ENCODE data around the gene GREM2. TPM values are rescaled to one million over a fixed set of nuclear protein-coding genes. Genes with fewer than 3 reads are reported as not detected.

The GREM2 gene
- total and polyA plus RNA-seq, 10 of the 15 experiments (the other 5 are each of a cell fraction or from before 2014, with no cell fraction given): not detected

- intact Hi-C loops (cut with micrococcal nuclease; ENCODE audit: unreplicated experiment) (no loop called here), in situ Hi-C loops (cut with MboI) (no loop called here)
- WGBS (ENCODE audit: insufficient coverage, insufficient replicate concordance, low lambda C conversion rate, missing lambda C conversion rate): 13% methylated on average over 6 of the region's 6 CpGs
- FAIRE-seq (no peak), DNase-seq (ENCODE audit: low read depth, low spot score) (no peak), ATAC-seq (no peak)
- Histone ChIP-seq H3K4me3 (no peak overlapping the region), H2AFZ (ENCODE audit: control insufficient read depth, low read depth, low read length) (no peak overlapping the region), H3K4me2 (ENCODE audit: control insufficient read depth, insufficient read depth) (no peak overlapping the region), H3K4me1 (ENCODE audit: control insufficient read depth, insufficient read depth, low read length) (no peaks in the 10 kb centered on the region), H3K9ac (ENCODE audit: control insufficient read depth, insufficient read depth, low read length) (no peak overlapping the region), H3K27me3 (replicated peaks in 1 of 2; ENCODE audit: control insufficient read depth in 2 of 2, insufficient read depth in 2 of 2, low read length in 1 of 2) (no peaks in the 10 kb centered on the region), H3K27ac (ENCODE audit: control insufficient read depth, insufficient read depth) (no peak overlapping the region), H3K79me2 (ENCODE audit: control insufficient read depth, insufficient read depth, low read length) (no peaks in the 10 kb centered on the region), H3K36me3 (ENCODE audit: control insufficient read depth in 2 of 2, insufficient read depth in 2 of 2, low read length in 1 of 2) (no peaks in the 10 kb centered on the region), H4K20me1 (ENCODE audit: control insufficient read depth, insufficient read depth) (no peaks in the 10 kb centered on the region), H3K9me3 (replicated peaks; ENCODE audit: control insufficient read depth, insufficient read depth, low read length) (no peaks in the 10 kb centered on the region)
- BruUV-seq (replicated peaks): no TSS peak
- RAD21 ChIA-PET (ENCODE audit: unreplicated experiment): no interaction called here
- CTCF ChIA-PET: no interaction called here
- POLR2A ChIA-PET: no interaction called here
- SMC1A ChIA-PET (ENCODE audit: uncharacterized antibody, unreplicated experiment): no interaction called here
- TF ChIP-seq IRF5 (IDR thresholded peaks at IDR 0.05; ENCODE audit: borderline replicate concordance): no peak
- no peak for TF ChIP-seq MTA2 (IDR thresholded peaks at IDR 0.05; ENCODE audit: low read depth)
- no peak for TF ChIP-seq ZNF207 (IDR thresholded peaks at IDR 0.05; ENCODE audit: borderline replicate concordance)
- TF ChIP-seq EED (IDR thresholded peaks at IDR 0.05; ENCODE audit: low read depth): no peak
- no peak for TF ChIP-seq NFXL1 (IDR thresholded peaks at IDR 0.05; ENCODE audit: borderline replicate concordance)
- no peak for TF ChIP-seq NR2C2 (IDR thresholded peaks at IDR 0.05; ENCODE audit: borderline replicate concordance, control insufficient read depth, insufficient read length, low read depth)
- no peak for TF ChIP-seq ATF3 (IDR thresholded peaks at IDR 0.05; ENCODE audit: borderline replicate concordance, extremely low read depth, low read depth, low read length)
- TF ChIP-seq ZBTB11 (CRISPR knock-in tag; IDR thresholded peaks at IDR 0.05): no peak
- TF ChIP-seq KLF5 (IDR thresholded peaks at IDR 0.05; ENCODE audit: partially characterized antibody): no peak
- no peak for TF ChIP-seq EGR1 (IDR thresholded peaks at IDR 0.05; ENCODE audit: borderline replicate concordance in 1 of 2, low read depth in 2 of 2, low read length in 2 of 2)
- no peak for TF ChIP-seq HDAC2 (IDR thresholded peaks at IDR 0.05)
- TF ChIP-seq CREM (IDR thresholded peaks at IDR 0.05; ENCODE audit: low read depth): no peak
- no peak for TF ChIP-seq TARDBP (IDR thresholded peaks at IDR 0.05; ENCODE audit: borderline replicate concordance)
Observed at GRCh38 chr1:240478536-240478935, 133.4 kb downstream of the GREM2 start.

Measured in GM12878 (cell line).